NCI-H2107 (cell line): ENCODE data around the gene MORF4L1.
"Not testable (repeated sequence)": the region's sequence is repeated elsewhere in the genome, so short reads cannot be mapped to it uniquely, and the experiment has no call there.

Experiments used
- DNase-seq: peaks from one replicate; lab custom pipeline; 2025; lab: John Stamatoyannopoulos, UW

Gene MORF4L1

DNA sequence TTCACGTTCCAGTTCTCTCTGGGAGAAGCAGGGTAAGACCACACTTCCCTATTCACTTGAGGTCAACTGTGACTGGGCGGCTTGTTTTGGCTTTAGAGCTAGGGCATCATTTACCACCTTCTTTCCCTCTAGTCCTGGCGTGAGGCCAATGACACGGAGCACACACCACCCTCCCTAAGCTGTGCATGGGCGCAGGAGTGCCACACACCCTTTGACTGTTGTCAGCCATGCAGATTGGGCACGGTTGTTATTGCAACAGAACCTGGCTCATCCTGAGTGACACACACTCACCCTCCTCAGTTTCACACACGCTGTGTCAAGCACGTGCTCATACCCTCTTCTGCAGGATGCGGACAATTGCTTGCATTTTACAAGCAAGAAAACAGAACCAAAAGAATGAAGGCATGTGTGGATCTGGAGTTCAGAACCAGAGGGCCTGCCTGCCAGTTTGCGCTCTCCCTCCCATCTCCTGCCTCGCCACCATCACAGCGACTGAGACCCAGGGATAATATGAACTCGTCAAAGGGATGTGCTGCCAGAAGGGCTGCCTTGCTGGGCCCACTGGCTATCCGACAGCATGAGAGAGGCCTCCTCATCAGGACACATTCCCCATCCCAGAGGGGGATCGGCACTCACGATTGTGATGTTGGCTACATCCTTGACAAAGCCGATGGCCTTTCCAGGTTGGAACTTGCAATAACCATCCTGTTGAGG is 54.5 kb downstream of the MORF4L1 start:
- DNase-seq, result no peak

GRCh38 chr15:78928176-78928575 is 55.5 kb downstream of the MORF4L1 start:
- not testable (repeated sequence) for DNase-seq

DNA sequence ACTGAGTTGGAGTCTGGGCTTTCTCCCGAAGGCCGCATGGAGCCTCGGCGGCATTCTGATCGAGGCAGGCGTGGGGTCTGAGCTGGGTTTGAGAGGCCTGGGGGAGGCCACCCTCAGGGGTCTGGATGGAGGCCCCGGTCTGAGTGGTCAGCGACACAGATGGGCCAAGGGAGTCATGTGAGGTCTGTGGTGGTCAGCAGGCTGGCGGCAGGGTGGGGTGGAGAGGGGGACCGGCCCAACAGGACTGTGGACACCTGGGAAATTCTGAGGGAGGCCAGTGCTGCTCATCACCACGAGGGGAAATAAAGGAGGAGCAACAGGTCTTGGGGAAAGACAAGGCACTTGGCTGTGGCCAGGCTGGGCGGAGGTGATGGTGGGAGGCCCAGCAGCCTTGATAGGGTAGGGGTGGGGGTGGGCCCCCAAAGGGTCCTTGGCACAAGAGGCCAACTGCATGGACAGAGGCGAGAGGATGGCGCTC is 56.0 kb downstream of the MORF4L1 start:
- DNase-seq, result no peak

GRCh38 chr15:78929536-78930264 is 57.0 kb downstream of the MORF4L1 start:
- no peak for DNase-seq

DNA sequence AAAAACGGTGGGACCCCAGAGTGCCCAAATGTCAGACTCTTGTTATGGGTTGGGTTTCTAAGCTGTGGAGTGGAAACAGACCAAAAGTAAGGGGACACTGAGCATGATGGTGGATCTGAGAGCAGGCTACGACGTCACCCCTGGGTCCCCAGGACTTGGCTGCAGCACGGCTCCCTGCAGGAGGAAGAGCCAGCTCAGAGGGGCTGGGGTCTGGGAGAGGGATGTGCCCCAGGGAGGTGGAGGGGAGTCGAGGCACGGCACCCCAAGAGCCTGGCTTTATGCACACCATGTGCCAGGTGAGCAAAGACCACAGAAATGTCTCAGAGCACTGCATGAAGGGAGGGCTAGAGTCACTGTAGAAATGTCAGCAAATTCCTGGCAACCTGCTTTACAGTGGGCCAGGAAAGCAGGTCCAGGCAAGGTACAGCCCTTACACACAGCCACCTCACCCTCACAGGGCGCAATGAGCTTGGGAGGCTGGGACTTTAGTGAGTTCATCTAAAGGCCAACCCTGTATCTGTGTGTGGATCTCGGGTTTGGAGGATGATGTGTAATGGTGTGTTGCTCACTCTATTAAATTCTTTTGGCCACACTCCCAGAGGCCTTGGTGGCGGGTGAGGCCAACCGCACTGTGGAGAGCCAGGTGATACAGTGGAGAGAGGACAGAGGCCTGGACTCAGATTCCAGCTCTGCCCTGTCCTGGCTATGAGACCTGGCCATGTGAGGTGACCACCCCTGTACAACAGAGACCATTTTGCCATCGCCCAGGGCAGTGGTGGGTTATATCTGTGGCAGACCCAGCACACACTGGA is 58.1 kb downstream of the MORF4L1 start:
- no peak for DNase-seq

- DNase-seq, result no peak
Observed at GRCh38 chr15:78931439-78932257, 59.0 kb downstream of the MORF4L1 start.

DNA sequence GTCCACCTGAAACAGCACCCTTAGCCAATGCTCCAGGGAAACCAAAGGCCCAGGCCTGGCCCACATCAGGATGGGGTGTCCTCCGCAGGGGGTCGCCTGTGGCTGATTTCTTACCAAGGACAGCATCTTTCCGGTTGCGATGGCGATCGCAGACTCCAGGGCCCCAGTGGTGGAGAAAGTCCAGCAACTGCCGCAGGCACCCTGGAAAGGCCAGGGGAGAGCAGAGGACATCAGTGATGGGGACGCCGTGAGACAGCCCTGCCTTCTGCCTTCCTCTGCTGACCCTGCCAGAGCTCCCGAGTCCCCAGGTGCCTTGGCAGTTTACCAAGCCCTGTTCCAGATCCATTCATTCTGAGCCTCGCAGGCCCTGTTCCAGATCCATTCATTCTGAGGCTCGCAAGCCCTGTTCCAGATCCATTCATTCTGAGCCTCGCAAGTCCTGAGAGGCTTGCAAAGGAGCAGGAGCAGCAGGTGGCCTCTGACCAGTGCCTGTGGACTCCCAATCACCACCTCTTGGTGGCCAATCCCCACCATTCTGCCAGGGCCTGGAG is 59.6 kb downstream of the MORF4L1 start:
- DNase-seq, result no peak

DNA sequence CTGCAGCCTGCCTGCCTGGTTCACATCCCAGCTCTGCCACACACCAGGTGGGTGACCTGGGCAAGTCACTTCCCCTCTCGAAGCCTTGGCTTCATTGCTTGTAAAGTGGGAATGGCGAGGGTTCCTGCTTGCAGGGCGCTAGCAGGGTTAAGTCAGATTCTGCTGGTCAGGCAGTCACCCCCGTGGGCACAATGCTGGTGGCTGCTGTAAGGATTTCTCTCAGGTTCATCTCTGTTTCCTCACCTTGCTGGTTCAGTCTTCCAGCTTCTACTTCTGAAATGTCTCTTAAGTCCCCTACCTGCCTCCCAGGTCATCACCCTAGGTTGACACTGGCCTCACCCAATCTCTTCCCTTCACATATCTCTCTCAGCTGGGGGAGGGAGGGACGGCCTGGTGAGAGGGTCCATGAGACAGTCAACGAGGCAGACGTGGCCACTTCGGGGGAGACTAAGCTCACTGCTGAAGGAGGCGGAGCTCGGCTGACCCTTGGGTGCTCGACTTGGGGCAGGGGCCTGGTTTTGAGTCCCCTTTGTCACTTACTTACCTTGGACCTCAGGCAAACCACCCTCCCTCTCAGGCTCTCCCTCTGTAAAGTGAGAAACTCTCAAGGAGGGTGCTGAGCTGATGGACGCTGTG is 60.6 kb downstream of the MORF4L1 start:
- DNase-seq, result no peak

DNA sequence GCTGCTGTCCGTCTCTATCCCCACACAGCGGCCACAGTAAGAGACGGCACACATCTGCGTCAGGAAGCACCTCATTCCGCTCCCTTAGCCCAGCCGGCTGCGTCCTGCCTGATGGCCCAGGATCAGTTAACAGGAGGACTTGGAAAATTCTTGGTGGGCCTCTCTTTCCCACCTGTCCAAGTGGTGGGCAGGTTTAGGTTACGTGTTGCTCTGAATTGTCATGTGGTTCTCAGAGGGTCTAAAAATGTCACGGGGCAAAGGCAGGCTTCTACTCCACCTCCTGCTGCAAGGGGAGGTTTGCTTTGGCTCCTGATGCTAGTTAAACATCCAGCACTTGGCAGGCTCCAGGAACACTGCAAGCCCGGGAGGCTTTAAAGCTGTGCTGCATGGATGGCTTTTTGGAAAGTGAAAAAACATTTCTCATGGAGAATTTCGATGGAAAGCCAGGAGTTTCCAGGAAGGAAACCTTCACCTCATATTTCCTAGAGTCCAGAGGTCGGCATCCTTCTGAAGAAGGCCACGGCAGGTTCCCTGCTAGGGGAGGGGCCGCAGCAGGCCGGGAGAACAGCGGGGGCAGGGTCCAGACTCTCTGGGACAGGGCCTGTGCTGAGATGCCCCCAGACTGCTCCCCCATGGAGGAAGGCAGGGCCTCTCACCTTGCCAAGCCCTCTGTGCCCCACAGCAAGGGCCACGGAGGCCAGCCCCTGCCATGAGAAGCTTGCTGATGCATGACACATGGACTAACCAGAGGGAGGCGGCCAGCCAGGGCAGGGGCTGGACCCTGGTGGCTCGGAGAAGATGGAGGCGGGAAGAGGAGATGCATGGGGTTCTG is 61.3 kb downstream of the MORF4L1 start:
- no peak for DNase-seq

DNA sequence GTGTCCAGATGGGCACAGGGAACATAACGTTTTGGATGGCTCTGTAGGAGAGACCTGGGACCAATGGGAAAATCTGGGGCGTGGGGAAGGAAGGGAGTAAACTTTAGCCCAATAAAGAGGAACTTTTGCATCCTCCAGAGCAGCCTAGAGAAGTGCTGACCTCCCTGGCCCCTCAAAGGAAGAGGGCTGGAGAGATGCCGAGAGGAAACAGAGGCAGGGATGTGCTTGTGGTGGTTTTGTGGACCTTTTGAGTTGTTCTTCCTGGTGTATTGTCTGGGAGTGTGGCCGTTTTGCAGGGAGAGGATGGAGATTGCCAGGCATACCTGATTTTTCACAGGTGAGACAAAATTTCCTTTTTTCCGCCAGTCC is 61.9 kb downstream of the MORF4L1 start:
- DNase-seq, result no peak

GRCh38 chr15:78937132-78937739 is 64.5 kb downstream of the MORF4L1 start:
- no peak for DNase-seq

GRCh38 chr15:78938658-78939488 is 66.2 kb downstream of the MORF4L1 start:
- no peak for DNase-seq

DNA sequence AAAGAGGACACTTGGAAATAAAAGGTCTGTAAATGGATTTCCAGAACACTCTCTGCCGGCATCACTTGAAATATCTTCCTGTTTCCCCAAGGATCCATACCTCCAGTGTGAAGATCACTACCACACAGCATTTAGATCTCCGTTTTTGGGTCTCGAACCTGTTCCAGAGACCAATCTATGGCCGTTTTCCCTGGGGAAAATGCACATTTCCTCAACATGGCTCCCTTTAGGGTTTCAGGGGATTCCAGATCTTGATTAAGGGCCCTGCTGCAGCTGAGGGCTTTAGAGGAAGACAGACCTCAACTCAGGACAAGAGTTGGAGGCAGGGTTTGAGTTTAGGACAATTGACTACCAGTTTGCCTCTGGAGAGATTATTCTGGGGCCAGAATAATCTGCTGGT is 70.1 kb downstream of the MORF4L1 start:
- no peak for DNase-seq

GRCh38 chr15:78943692-78944091 is 71.0 kb downstream of the MORF4L1 start:
- no peak for DNase-seq

- DNase-seq, result no peak
Observed at GRCh38 chr15:78944202-78944625, 71.5 kb downstream of the MORF4L1 start.

- DNase-seq, result peak; percentile 53
Observed at GRCh38 chr15:78944669-78945407, 72.1 kb downstream of the MORF4L1 start, which contains the start of gene CTSH. CTSH (minus strand) TSS chr15:78945046; CDS start chr15:78944981, 65 bp downstream.

GRCh38 chr15:78946493-78946892 is 73.8 kb downstream of the MORF4L1 start:
- no peak for DNase-seq

- no peak for DNase-seq
Observed at GRCh38 chr15:78947506-78947905, 74.8 kb downstream of the MORF4L1 start.
